ENCODE results near the gene COX7B2. TPM values are rescaled to one million over a fixed set of nuclear protein-coding genes. Genes with fewer than 3 reads are reported as not detected.

Gene COX7B2
- total and polyA plus RNA-seq, 2 of the 13 experiments (the other 11 are each of a cell fraction or from before 2014, with no cell fraction given): not detected

- TF ChIP-seq BRF2 (CRISPR knock-in tag; IDR thresholded peaks at IDR 0.05) (no peak), FIP1L1 (IDR thresholded peaks at IDR 0.05; ENCODE audit: borderline replicate concordance, insufficient read depth, low read depth, low read length) (no peak), RFXANK (CRISPR knock-in tag; IDR thresholded peaks at IDR 0.05) (no peak), ZNF747 (CRISPR knock-in tag; IDR thresholded peaks at IDR 0.05; ENCODE audit: borderline replicate concordance) (no peak), NCOA2 (CRISPR knock-in tag; IDR thresholded peaks at IDR 0.05) (no peak), SUZ12 (IDR thresholded peaks at IDR 0.05; ENCODE audit: low read depth, low read length) (no peak), NFKBIZ (CRISPR knock-in tag; IDR thresholded peaks at IDR 0.05) (no peak), NFE2L2 (IDR thresholded peaks at IDR 0.05; ENCODE audit: low read length) (no peak), SCMH1 (CRISPR knock-in tag; IDR thresholded peaks at IDR 0.05; ENCODE audit: borderline replicate concordance) (no peak), ZNF513 (CRISPR knock-in tag; conservative IDR thresholded peaks at IDR 0.05) (no peak), FUBP1 (CRISPR knock-in tag; IDR thresholded peaks at IDR 0.05; ENCODE audit: borderline replicate concordance) (no peak)
- TF ChIP-seq, protein P1, sequence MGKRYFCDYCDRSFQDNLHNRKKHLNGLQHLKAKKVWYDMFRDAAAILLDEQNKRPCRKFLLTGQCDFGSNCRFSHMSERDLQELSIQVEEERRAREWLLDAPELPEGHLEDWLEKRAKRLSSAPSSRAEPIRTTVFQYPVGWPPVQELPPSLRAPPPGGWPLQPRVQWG (CRISPR knock-in tag; IDR thresholded peaks at IDR 0.05; ENCODE audit: borderline replicate concordance, low read depth): no peak
Observed at GRCh38 chr4:46836584-46836983, 72.5 kb downstream of the COX7B2 start (continued).

All from HepG2 (cell line).